K562 treated with DMSO at 1 percent for 24 hours (cell line): Measurements from ENCODE around the gene ATP1B2. TPM values are rescaled to one million over a fixed set of nuclear protein-coding genes. Genes with fewer than 3 reads are reported as not detected.

Source experiments
- total RNA-seq: library from RNA; unstranded; fragments of 300-600 nt; gene quantifications from 2 replicates; pipeline ENCODE4 v1.2.3, GENCODE V29; 2022; ENCODE audit warnings: low read depth; ENCODE audit not compliant: insufficient read depth

ATP1B2 gene
- total RNA-seq: 4.5 and 5.6 TPM in 2 replicates

GRCh38 chr17:7650509-7651096 is at the start of gene ATP1B2:
ATP1B2 (plus strand) TSS chr17:7650926; CDS start chr17:7651519, 593 bp downstream.

GRCh38 chr17:7614425-7615264 is 36.1 kb upstream of the ATP1B2 start, which contains the start of gene FXR2:
FXR2 (minus strand) TSS chr17:7614897; CDS start chr17:7614532, 365 bp downstream.

GRCh38 chr17:7627250-7628121 is 23.2 kb upstream of the ATP1B2 start, which contains the start of gene SAT2:
SAT2 (minus strand) TSS chr17:7627821; CDS start chr17:7627635, 186 bp downstream.

GRCh38 chr17:7629939-7630571 is 20.7 kb upstream of the ATP1B2 start, which contains the start of gene SHBG:
SHBG (plus strand) TSS chr17:7630135; CDS start chr17:7630173, 38 bp downstream.

DNA sequence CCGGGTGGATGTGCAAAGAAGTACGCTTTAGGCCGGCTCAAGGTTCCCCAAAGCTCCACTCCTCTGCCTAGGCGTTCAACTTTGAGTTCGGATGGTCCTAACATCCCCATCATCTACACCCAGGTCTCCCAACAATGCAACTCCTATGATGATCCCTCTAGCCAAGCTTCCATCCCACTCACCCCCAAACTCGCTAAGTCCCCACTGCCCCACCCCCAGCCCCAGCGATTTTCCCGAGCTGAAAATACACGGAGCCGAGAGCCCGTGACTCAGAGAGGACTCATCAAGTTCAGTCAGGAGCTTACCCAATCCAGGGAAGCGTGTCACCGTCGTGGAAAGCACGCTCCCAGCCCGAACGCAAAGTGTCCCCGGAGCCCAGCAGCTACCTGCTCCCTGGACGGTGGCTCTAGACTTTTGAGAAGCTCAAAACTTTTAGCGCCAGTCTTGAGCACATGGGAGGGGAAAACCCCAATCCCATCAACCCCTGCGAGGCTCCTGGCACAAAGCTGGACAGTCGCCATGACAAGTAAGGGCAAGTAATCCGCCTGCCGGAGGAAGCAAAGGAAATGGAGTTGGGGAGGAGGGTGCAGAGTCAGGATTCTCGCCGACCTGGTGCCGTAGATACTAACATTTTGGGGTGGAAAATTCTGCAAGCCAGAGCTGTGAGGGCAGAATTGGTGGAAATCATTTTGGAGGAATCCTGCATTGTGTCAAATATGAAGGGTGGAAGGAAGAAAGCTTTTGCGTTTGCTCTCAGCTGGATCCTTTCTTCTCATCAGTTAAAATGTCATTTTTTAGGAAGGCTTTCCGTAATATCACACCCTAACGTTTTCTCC is 36.6 kb downstream of the ATP1B2 start, which contains the start of gene TP53:
Gene TP53, minus strand, starts transcription at position 419 of the 836 bp plus-strand sequence. CDS start 10,896 bp downstream, outside the sequence.

DNA sequence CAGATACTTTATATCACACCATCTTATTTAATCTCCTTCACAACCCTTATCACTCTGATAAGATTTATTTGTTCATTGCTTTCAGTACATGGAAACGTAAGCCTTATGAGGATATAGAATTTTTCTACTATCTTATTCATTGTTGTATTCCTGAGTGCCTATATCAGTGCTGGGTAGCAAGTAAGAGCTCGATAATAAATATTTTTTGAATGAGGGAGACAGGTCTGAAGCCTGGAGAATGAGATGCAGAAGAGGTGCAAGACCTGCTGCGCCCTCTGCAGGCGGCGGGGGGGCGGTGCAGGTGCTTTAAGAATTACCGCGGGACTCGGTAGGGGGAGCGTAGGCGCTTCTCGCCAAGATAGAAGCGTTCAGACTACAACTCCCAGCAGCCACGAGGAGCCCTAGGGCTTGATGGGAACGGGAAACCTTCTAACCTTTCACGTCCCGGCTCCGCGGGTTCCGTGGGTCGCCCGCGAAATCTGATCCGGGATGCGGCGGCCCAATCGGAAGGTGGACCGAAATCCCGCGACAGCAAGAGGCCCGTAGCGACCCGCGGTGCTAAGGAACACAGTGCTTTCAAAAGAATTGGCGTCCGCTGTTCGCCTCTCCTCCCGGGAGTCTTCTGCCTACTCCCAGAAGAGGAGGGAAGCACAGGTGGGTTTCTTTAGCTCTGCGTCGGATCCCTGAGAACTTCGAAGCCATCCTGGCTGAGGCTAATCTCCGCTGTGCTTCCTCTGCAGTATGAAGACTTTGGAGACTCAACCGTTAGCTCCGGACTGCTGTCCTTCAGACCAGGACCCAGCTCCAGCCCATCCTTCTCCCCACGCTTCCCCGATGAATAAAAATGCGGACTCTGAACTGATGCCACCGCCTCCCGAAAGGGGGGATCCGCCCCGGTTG is 37.4 kb downstream of the ATP1B2 start, which contains the start of gene WRAP53:
Gene WRAP53, plus strand, starts transcription at position 570 of the 900 bp plus-strand sequence. Its CDS starts 172 bp downstream, at position 742.

GRCh38 chr17:7704601-7705268 is 54.0 kb downstream of the ATP1B2 start, which contains the start of gene EFNB3:
EFNB3 (plus strand) TSS chr17:7705202; CDS start chr17:7705599, 397 bp downstream.

Other genes with a start within 250 kb of the ATP1B2 start
- gene TMEM256, start 246.8 kb upstream of the ATP1B2 start, total RNA-seq: 67.8 and 69.3 TPM in 2 replicates
- 14.2 and 14.9 TPM in 2 replicates for gene NLGN2, start 243.1 kb upstream of the ATP1B2 start, total RNA-seq
- gene SPEM1, start 230.6 kb upstream of the ATP1B2 start, total RNA-seq: not detected in 2 replicates
- gene SPEM2, start 225.3 kb upstream of the ATP1B2 start, total RNA-seq: not detected in 2 replicates
- gene SPEM3, start 222.1 kb upstream of the ATP1B2 start, total RNA-seq: not detected in 2 replicates
- 14.7 and 16.9 TPM in 2 replicates for gene TMEM102, start 215.5 kb upstream of the ATP1B2 start, total RNA-seq
- gene FGF11, start 211.4 kb upstream of the ATP1B2 start, total RNA-seq: 6.3 and 7.5 TPM in 2 replicates
- gene CHRNB1, start 205.9 kb upstream of the ATP1B2 start, total RNA-seq: 12.6 and 14.0 TPM in 2 replicates
- gene ZBTB4, start 171.3 kb upstream of the ATP1B2 start, total RNA-seq: 5.5 and 5.6 TPM in 2 replicates
- not detected in 2 replicates for gene SLC35G6, start 169.5 kb upstream of the ATP1B2 start, total RNA-seq
- 81.8 and 97.0 TPM in 2 replicates for gene POLR2A, start 166.6 kb upstream of the ATP1B2 start, total RNA-seq
- 0.58 and 1.4 TPM in 2 replicates for gene TNFSF12, start 101.9 kb upstream of the ATP1B2 start, total RNA-seq
- gene TNFSF13, start 92.2 kb upstream of the ATP1B2 start, total RNA-seq: 1.5 and 2.0 TPM in 2 replicates
- 42.9 and 47.5 TPM in 2 replicates for gene SENP3, start 89.0 kb upstream of the ATP1B2 start, total RNA-seq
- gene CD68, start 71.3 kb upstream of the ATP1B2 start, total RNA-seq: 31.3 and 38.5 TPM in 2 replicates
- gene MPDU1, start 67.1 kb upstream of the ATP1B2 start, total RNA-seq: 81.0 and 84.2 TPM in 2 replicates
- gene SOX15, start 60.8 kb upstream of the ATP1B2 start, total RNA-seq: 3.9 and 4.4 TPM in 2 replicates
- gene FXR2, start 36.0 kb upstream of the ATP1B2 start, total RNA-seq: 71.8 and 73.7 TPM in 2 replicates
- gene SAT2, start 23.1 kb upstream of the ATP1B2 start, total RNA-seq: 62.8 TPM in 2 replicates
- gene SHBG, start 20.8 kb upstream of the ATP1B2 start, total RNA-seq: 0.68 and 0.93 TPM in 2 replicates
- 4.8 and 6.3 TPM in 2 replicates for gene TP53, start 36.6 kb downstream of the ATP1B2 start, total RNA-seq
- 47.2 and 47.5 TPM in 2 replicates for gene WRAP53, start 37.6 kb downstream of the ATP1B2 start, total RNA-seq
- 0.10 TPM in 1 of 2 replicates, not detected in the other for gene EFNB3, start 54.3 kb downstream of the ATP1B2 start, total RNA-seq
- gene DNAH2, start 66.8 kb downstream of the ATP1B2 start, total RNA-seq: not detected in 2 replicates
- gene KDM6B, start 183.3 kb downstream of the ATP1B2 start, total RNA-seq: 19.1 and 19.4 TPM in 2 replicates
- gene TMEM88, start 204.1 kb downstream of the ATP1B2 start, total RNA-seq: 1.3 and 2.9 TPM in 2 replicates
- gene NAA38, start 206.6 kb downstream of the ATP1B2 start, total RNA-seq: 70.7 and 80.3 TPM in 2 replicates
- gene CYB5D1, start 207.1 kb downstream of the ATP1B2 start, total RNA-seq: 3.3 and 3.6 TPM in 2 replicates
- 19.2 and 22.7 TPM in 2 replicates for gene CHD3, start 237.9 kb downstream of the ATP1B2 start, total RNA-seq